ENCODE measurements around the gene AMMECR1.
A peak's percentile ranks its signal among the peaks of the same experiment; 100 is the strongest.

The AMMECR1 gene

DNA sequence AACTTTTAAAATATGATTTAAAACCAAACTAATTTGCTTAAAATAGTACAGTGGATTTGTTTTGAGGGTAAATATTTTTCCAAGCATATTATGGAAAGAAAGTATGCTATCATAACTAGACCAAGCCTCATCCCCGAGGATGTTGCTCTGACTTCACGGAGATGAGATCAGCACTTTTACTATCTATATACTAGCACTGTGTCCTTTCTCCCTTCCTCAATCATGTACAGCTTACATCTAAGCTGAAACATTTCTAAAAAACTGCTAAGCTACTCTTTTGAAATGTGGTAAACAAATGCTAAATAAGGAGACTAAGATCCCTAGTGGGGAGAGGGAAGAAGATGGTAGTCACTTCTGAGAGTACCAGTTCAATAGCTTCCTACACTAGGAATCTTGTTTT, 23.8 kb downstream of the AMMECR1 start:
- TF ChIP-seq SUZ12 (IDR thresholded peaks at IDR 0.05; ENCODE audit: extremely low read depth, insufficient read depth, insufficient read length) (no peak), ZNF274 (IDR thresholded peaks at IDR 0.05; ENCODE audit: low read depth, low read length) (no peak)
- Histone ChIP-seq H3K9me3 (ENCODE audit: insufficient read depth, low read length) (0 out of 2 replicates have a peak, but pooled peaks cover 11% of the 10 kb centered on the region), H3K9ac (ENCODE audit: insufficient read length, low read depth) (no peak overlapping the region), H3K4me3 (ENCODE audit: insufficient read length, low read depth) (no peak overlapping the region), H3K27me3 (ENCODE audit: insufficient read depth, insufficient read length) (no peaks in the 10 kb centered on the region), H3K4me1 (ENCODE audit: insufficient read depth, insufficient read length) (no peaks in the 10 kb centered on the region), H3K36me3 (ENCODE audit: insufficient read depth, insufficient read length, low read length) (no peaks in the 10 kb centered on the region)
- DNase-seq (ENCODE audit: low read depth, low spot score): no peak

DNA sequence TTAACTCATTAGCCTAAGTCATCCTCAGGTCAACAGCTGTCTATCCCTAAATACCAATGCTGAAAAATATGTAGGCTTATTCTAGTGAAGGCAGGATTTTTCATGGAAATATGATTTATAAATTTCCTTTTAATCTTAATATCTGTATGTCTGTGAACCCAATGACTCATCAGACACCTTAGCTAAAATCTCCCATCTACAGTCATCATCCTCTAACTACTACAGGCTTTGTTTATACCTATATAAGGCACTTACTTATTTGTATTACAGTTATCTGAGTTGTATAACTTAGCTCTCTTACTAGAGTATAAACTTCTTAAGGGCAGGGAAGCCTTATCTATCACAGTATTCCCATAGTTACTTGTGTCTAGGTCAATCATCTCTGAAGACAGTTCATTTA, 24.2 kb downstream of the AMMECR1 start:
- TF ChIP-seq YY1 (IDR thresholded peaks at IDR 0.05; ENCODE audit: insufficient read depth, insufficient read length) (no peak), SUZ12 (IDR thresholded peaks at IDR 0.05; ENCODE audit: extremely low read depth, insufficient read depth, insufficient read length) (no peak), ZNF274 (IDR thresholded peaks at IDR 0.05; ENCODE audit: low read depth, low read length) (no peak)
- 0 out of 2 replicates have a peak, but pooled peaks cover 11% of the 10 kb centered on the region for H3K9me3 ChIP-seq (ENCODE audit: insufficient read depth, low read length)
- no peaks in the 10 kb centered on the region for H3K4me1 ChIP-seq (ENCODE audit: insufficient read depth, insufficient read length)
- H3K27me3 ChIP-seq (ENCODE audit: insufficient read depth, insufficient read length): no peaks in the 10 kb centered on the region
- H3K36me3 ChIP-seq (ENCODE audit: insufficient read depth, insufficient read length, low read length): no peaks in the 10 kb centered on the region
- H3K9ac ChIP-seq (ENCODE audit: insufficient read length, low read depth): no peak overlapping the region
- H3K4me3 ChIP-seq (ENCODE audit: insufficient read length, low read depth): no peak overlapping the region
- DNase-seq (ENCODE audit: low read depth, low spot score): no peak

DNA sequence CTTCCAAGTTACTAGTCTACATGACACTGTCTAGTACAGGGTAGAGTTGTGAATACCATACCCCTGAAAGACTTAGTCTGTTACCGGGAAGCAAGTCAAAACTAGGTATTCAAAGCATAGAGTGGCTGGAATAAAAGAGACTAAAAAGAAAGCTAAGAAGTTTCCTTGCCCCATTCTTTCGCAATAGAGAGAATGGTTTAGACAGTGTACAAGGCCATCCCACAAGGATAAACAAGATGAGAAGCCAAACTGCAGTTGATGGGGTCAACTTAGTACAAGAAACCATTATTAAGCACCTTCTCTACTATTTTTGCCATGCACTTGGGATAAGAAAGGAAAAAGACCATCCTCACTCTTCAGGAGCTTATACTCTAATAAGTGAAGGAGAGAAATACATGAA, 30.3 kb downstream of the AMMECR1 start:
- H3K27me3 ChIP-seq (ENCODE audit: insufficient read depth, insufficient read length): no peaks in the 10 kb centered on the region
- H3K9me3 ChIP-seq (ENCODE audit: insufficient read depth, low read length): no peaks in the 10 kb centered on the region
- H3K4me3 ChIP-seq (ENCODE audit: insufficient read length, low read depth): no peak overlapping the region
- TF ChIP-seq YY1 (IDR thresholded peaks at IDR 0.05; ENCODE audit: insufficient read depth, insufficient read length) (no peak), ZNF274 (IDR thresholded peaks at IDR 0.05; ENCODE audit: low read depth, low read length) (no peak), SUZ12 (IDR thresholded peaks at IDR 0.05; ENCODE audit: extremely low read depth, insufficient read depth, insufficient read length) (no peak)
- DNase-seq (ENCODE audit: low read depth, low spot score): no peak
- H3K36me3 ChIP-seq (ENCODE audit: insufficient read depth, insufficient read length, low read length): no peaks in the 10 kb centered on the region
- no peak overlapping the region for H3K9ac ChIP-seq (ENCODE audit: insufficient read length, low read depth)
- no peaks in the 10 kb centered on the region for H3K4me1 ChIP-seq (ENCODE audit: insufficient read depth, insufficient read length)

DNA sequence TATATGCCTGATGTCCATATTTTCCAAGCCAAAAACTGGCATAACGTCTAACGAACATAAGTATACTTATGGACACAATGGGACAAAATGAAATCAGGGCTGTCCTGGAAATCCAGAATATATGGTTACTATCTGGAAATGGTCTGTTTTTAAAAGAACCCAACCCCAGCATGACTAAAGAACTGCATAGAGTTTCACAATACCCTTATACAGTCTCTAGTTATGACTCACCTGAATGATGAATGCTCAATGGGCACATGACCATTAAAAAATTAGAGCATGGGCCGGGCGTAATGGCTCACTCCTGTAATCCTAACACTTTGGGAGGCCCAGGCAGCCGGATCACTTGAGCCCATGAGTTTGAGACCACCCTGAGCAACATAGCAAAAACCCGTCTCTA, 31.8 kb downstream of the AMMECR1 start:
- H3K9me3 ChIP-seq (ENCODE audit: insufficient read depth, low read length): no peaks in the 10 kb centered on the region
- no peaks in the 10 kb centered on the region for H3K36me3 ChIP-seq (ENCODE audit: insufficient read depth, insufficient read length, low read length)
- H3K4me3 ChIP-seq (ENCODE audit: insufficient read length, low read depth): no peak overlapping the region
- no peak overlapping the region for H3K9ac ChIP-seq (ENCODE audit: insufficient read length, low read depth)
- no peak for DNase-seq (ENCODE audit: low read depth, low spot score)
- no peaks in the 10 kb centered on the region for H3K27me3 ChIP-seq (ENCODE audit: insufficient read depth, insufficient read length)
- no peak for TF ChIP-seq YY1 (IDR thresholded peaks at IDR 0.05; ENCODE audit: insufficient read depth, insufficient read length)
- H3K4me1 ChIP-seq (ENCODE audit: insufficient read depth, insufficient read length): no peaks in the 10 kb centered on the region

DNA sequence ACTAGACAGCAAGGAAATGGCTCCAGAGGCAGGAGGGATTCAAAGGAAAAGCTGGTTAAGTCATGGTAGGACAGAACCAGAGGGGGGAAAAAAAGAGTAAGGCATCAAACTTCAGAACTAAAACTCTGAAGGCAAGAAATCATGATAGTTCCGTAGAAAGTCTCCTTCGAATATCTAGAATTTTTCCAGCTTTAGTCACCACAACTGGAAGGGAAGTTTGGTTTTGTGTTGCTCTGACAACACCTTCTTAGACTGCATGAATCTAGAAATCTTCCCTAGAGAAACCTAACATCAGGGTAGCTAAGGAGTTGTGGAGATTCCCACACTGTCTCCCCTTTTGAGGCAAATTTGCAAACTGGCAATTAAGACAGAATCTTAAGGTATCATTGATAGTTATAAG, 33.7 kb downstream of the AMMECR1 start:
- no peaks in the 10 kb centered on the region for H3K4me1 ChIP-seq (ENCODE audit: insufficient read depth, insufficient read length)

DNA sequence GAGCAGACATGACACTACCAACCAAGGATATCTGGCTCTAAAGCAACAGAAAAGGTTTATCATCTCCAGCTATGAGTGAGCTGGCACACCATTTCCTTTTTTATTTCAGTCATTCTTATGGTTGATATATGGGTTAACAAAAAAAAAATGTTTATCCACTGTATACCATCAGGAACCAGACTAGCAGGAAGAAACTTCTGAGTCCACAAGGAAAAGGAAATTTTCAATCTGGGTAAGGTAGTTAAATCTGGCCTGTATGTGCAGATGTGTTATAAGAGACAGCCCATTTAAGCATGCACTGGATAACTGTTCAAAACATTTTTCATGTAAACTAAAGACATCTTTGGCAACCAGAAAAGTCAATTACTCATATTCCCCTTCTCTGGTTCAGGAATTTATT, 35.0 kb downstream of the AMMECR1 start:
- H3K4me1 ChIP-seq (ENCODE audit: insufficient read depth, insufficient read length): no peaks in the 10 kb centered on the region
- H3K9me3 ChIP-seq (ENCODE audit: insufficient read depth, low read length): no peaks in the 10 kb centered on the region
- TF ChIP-seq ZNF274 (IDR thresholded peaks at IDR 0.05; ENCODE audit: low read depth, low read length) (no peak), SUZ12 (IDR thresholded peaks at IDR 0.05; ENCODE audit: extremely low read depth, insufficient read depth, insufficient read length) (no peak), YY1 (IDR thresholded peaks at IDR 0.05; ENCODE audit: insufficient read depth, insufficient read length) (no peak)
- no peak overlapping the region for H3K9ac ChIP-seq (ENCODE audit: insufficient read length, low read depth)
- DNase-seq (ENCODE audit: low read depth, low spot score): no peak
- no peaks in the 10 kb centered on the region for H3K36me3 ChIP-seq (ENCODE audit: insufficient read depth, insufficient read length, low read length)
- no peaks in the 10 kb centered on the region for H3K27me3 ChIP-seq (ENCODE audit: insufficient read depth, insufficient read length)
- H3K4me3 ChIP-seq (ENCODE audit: insufficient read length, low read depth): no peak overlapping the region

More for the DNA sequence above, 33.7 kb downstream of the AMMECR1 start:
- DNase-seq (ENCODE audit: low read depth, low spot score): peak; percentile 1
- no peaks in the 10 kb centered on the region for H3K36me3 ChIP-seq (ENCODE audit: insufficient read depth, insufficient read length, low read length)
- no peaks in the 10 kb centered on the region for H3K9me3 ChIP-seq (ENCODE audit: insufficient read depth, low read length)
- no peak overlapping the region for H3K9ac ChIP-seq (ENCODE audit: insufficient read length, low read depth)
- no peak overlapping the region for H3K4me3 ChIP-seq (ENCODE audit: insufficient read length, low read depth)
- no peaks in the 10 kb centered on the region for H3K27me3 ChIP-seq (ENCODE audit: insufficient read depth, insufficient read length)
- TF ChIP-seq YY1 (IDR thresholded peaks at IDR 0.05; ENCODE audit: insufficient read depth, insufficient read length) (no peak), SUZ12 (IDR thresholded peaks at IDR 0.05; ENCODE audit: extremely low read depth, insufficient read depth, insufficient read length) (no peak), ZNF274 (IDR thresholded peaks at IDR 0.05; ENCODE audit: low read depth, low read length) (no peak)

DNA sequence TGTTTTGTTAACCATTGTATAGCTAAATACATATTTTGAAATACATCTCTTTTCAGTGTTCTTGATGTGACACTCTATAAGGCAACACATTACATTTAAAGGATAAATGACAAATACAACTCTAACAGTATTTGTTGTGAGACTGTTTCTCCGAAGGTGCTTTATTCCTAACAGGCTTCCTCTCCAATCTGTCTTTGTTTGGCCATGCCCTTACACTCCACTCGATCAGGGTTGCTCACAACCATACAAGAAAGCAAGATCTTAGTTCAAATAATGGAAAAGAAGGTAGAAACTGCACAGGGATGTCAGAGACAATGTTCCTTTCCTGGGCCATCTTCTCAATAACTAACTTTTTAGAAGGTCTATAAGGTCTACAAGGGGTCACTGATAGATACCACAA, 36.5 kb downstream of the AMMECR1 start:
- no peaks in the 10 kb centered on the region for H3K27me3 ChIP-seq (ENCODE audit: insufficient read depth, insufficient read length)
- no peak for DNase-seq (ENCODE audit: low read depth, low spot score)
- no peak overlapping the region for H3K9ac ChIP-seq (ENCODE audit: insufficient read length, low read depth)
- no peaks in the 10 kb centered on the region for H3K36me3 ChIP-seq (ENCODE audit: insufficient read depth, insufficient read length, low read length)
- H3K4me3 ChIP-seq (ENCODE audit: insufficient read length, low read depth): no peak overlapping the region
- H3K9me3 ChIP-seq (ENCODE audit: insufficient read depth, low read length): no peaks in the 10 kb centered on the region
- TF ChIP-seq YY1 (IDR thresholded peaks at IDR 0.05; ENCODE audit: insufficient read depth, insufficient read length) (no peak), ZNF274 (IDR thresholded peaks at IDR 0.05; ENCODE audit: low read depth, low read length) (no peak), SUZ12 (IDR thresholded peaks at IDR 0.05; ENCODE audit: extremely low read depth, insufficient read depth, insufficient read length) (no peak)
- H3K4me1 ChIP-seq (ENCODE audit: insufficient read depth, insufficient read length): no peaks in the 10 kb centered on the region

DNA sequence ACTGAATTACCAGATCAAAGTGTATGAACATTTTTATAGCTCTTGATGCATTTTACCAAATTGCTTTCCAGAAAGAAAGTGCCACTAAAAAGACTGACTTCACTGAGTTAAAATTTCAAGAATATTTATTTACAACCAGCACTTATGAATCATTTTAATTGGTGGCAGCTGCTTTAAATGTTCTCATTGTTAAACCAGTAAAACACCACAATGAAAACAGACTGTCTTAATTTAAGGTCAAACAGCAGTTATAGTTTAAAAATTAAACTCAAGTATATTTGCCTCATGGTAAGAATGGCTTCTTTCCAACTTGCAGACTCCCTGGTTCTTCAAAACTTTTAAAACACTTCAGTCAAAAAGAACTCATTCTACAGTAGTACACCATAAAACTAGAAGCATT, 36.9 kb downstream of the AMMECR1 start:
- TF ChIP-seq YY1 (IDR thresholded peaks at IDR 0.05; ENCODE audit: insufficient read depth, insufficient read length): no peak
- TF ChIP-seq SUZ12 (IDR thresholded peaks at IDR 0.05; ENCODE audit: extremely low read depth, insufficient read depth, insufficient read length): no peak
- no peak for TF ChIP-seq ZNF274 (IDR thresholded peaks at IDR 0.05; ENCODE audit: low read depth, low read length)
- no peak for DNase-seq (ENCODE audit: low read depth, low spot score)

More for the DNA sequence above, 36.9 kb downstream of the AMMECR1 start:
- Histone ChIP-seq H3K9me3 (ENCODE audit: insufficient read depth, low read length) (no peaks in the 10 kb centered on the region), H3K36me3 (ENCODE audit: insufficient read depth, insufficient read length, low read length) (no peaks in the 10 kb centered on the region), H3K27me3 (ENCODE audit: insufficient read depth, insufficient read length) (no peaks in the 10 kb centered on the region), H3K4me1 (ENCODE audit: insufficient read depth, insufficient read length) (no peaks in the 10 kb centered on the region), H3K9ac (ENCODE audit: insufficient read length, low read depth) (no peak overlapping the region), H3K4me3 (ENCODE audit: insufficient read length, low read depth) (no peak overlapping the region)
